GM18867 (cell line): ENCODE data around the gene ERFL.
"Not testable (repeated sequence)": the region's sequence is repeated elsewhere in the genome, so short reads cannot be mapped to it uniquely, and the experiment has no call there.

ENCODE experiments used
- ATAC-seq: cut with Tn5 transposase; IDR thresholded peaks from one replicate; pipeline ENCODE4 v1.9.1; 2021; ENCODE audit warnings: mild to moderate bottlenecking, moderate library complexity; ENCODE audit not compliant: unreplicated experiment

Gene ERFL

GRCh38 chr19:41879670-41880328, 48.5 kb downstream of the ERFL start:
- no peak for ATAC-seq

DNA sequence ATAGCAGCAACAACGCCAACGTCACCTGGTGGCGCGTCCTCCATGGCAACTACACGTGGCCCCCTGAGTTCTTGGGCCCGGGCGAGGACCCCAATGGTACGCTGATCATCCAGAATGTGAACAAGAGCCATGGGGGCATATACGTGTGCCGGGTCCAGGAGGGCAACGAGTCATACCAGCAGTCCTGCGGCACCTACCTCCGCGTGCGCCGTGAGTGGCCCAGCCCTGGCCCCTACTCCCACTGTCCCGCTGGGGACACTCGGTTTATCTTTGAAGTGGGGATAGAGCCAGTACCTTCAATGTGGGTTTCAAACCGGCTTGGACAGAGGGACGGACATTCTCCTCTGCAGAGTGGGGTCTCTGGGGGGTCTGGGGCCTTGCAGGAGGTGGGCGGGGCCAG, 49.2 kb downstream of the ERFL start:
- no peak for ATAC-seq

DNA sequence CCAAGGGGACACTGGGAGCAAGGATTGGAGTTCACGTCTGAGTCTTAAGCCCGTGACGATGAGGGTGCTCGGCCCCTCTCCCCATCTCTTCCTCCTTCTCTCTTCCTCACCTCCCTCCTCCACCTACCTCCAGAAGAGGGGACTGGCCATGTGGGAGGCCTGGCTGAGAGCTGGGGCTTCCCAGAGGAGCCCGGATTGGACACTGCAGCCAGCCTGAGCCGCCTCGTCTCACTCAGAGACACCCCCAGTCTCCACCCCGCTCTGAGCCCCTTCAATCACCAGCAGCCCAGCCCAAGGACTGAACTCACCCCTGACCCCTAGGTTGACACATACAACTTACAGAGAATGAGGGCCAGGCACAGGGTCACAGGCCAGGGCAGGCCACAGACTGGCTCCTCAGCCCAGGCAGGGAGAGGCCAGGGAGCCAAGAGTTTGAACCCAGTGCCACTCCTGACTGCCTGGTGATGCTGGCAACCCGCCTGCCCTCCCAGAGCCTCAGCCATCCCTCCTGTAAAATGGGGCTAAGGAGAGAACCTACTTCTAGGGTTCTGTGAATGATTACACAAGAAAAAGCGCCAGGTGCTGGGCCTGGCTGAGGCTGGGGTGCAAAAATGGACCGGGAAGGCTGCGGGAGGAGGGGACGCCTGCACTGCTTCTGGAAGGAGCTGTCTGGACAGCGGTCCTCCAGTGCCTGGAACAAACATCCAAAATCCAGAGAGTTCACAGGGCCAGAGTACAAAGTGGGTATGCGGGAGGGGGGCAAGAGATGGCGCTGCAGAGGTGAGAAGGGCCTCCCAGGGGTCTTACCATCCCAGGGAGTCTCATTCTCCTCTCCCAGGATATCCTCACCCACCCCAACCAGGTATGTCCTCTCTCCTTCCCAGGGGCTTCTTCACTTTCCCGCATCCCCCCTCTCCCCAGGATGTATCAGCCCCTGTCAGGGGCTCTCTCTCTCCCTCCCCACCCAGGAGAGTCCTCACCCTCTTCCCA, 50.0 kb downstream of the ERFL start:
- ATAC-seq: no peak

DNA sequence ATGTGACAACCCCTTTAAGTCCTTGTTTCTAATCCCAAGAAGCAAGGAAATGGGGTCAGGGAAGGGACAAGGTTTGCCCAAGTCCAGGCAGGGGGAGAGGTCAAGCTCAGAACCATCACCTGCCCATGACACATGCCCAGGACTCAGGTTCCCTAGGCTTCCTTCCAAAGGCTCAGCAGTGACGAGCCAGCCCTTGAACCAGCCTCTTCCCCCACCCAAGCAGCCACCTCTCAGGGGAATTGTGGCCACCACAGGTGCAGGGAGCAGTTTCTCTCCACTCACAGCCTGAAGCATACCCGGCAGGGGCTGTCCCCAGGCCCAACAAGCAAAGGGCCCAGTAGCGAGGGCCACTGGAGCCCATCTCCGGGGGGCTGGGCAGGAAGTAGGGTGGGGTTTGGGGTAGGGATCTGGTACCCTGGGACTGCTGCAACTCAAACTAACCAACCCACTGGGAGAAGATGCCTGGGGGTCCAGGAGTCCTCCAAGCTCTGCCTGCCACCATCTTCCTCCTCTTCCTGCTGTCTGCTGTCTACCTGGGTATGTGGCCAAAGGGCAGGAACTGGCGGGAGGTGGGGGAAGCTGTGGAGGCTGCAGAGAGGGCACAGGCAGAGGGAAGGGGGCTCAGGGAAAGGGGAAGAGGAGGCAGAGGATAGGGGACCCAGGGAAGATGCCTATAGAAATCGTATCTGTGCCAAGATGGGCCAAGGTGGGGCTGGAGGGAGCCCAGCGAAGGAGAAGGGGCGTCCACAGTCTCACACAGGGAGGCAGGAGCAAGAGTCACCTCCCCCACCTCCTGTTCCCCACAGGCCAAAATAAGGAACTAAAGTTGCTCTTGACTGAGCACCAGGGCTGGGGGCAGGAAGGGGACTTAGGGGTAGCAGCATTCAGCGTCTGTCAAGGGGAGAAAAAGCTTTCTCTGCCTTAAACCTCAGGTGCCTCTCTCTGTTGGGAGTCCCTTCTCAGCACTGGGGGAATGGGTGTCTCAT, 51.1 kb downstream of the ERFL start, which contains the start of gene CD79A:
Gene CD79A, plus strand, starts transcription at position 433 of the 986 bp plus-strand sequence. Its CDS starts 26 bp downstream, at position 459.
- ATAC-seq: peak; percentile 60

GRCh38 chr19:41875973-41876372, 52.3 kb downstream of the ERFL start:
- ATAC-seq: not testable (repeated sequence)

DNA sequence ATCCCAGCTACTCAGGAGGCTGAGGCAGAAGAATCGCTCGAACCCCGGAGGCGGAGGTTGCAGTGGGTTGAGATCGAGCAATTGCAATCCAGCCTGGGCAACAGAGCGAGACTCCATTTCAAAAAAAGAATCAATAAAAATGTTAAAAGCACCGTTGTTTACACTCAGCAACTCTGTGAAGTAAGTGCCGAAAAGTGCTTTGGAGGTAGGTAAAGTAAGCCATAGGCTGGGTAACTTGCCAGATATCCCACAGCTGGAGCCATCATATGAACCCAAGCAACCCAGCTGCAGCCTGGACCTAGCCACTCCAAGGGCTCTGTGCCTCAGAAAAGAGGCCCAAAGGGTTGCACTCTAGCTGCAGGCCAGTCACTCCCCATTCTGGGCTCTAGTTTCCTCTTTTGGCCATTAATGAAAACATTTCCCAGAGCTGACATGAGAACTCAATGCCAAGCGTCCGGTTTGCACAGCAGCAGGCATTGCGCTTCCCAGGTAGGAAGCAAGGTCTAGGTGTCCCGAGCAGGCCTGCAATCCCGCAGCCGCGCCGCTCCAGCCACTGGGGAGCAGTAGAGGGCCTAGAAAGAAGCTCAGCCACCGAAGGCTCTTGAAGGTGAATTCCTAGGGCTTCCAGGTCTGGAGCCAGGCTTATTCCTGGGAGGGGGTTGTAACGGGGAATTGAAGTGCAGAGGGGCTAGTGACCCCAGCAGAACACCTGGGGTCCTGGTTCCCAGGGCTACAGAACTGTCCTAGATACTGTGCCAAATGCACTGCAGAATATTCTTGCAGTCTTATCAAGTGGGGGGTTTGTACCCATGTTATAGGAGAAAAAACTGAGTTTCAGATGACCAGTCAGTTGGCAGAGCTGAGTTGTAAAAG, 55.2 kb downstream of the ERFL start:
- ATAC-seq: no peak

GRCh38 chr19:41872384-41872774, 55.9 kb downstream of the ERFL start:
- no peak for ATAC-seq

DNA sequence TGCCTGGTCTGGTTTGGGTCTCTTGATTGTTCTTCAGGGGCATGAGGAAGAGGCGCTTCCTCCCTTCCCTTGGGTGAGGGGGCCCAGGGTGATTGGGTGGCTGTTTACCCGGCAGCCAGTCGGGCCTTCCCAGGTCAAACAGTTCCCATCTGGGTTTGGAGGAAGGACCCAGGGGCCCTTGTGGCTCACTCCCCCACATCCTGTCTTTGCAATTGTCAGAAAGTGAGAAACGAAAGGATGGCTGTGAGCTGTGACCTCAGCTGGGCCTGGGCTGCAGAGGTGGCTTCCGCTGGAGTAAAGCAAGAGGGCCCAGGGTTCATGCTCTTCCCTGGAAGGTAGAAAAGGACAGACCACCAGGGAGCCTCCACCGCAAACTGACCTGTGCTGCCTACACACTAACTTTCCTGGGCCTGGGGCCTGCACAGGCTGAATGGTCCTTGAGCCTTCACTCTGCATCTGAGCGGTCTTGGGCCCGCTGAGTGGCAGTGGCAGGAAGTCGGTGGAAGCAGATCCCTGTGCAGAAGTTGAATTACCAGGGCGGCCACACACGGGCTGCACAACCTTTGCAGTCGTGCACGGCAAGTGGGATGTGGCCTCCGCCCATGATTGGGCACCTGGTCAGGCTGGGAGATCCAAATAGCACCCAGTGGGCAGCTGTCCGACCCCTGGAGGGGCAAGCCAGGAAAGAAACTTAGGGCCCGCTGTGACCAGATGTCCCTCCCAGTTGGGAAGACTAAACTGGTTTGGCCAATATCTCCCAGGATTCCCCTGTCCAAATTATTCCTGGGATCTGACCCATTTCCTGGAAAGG, 56.5 kb downstream of the ERFL start:
- ATAC-seq: peak; percentile 51

- ATAC-seq: no peak
These were observed 57.8 kb downstream of the ERFL start for GRCh38 chr19:41870401-41870873.

DNA sequence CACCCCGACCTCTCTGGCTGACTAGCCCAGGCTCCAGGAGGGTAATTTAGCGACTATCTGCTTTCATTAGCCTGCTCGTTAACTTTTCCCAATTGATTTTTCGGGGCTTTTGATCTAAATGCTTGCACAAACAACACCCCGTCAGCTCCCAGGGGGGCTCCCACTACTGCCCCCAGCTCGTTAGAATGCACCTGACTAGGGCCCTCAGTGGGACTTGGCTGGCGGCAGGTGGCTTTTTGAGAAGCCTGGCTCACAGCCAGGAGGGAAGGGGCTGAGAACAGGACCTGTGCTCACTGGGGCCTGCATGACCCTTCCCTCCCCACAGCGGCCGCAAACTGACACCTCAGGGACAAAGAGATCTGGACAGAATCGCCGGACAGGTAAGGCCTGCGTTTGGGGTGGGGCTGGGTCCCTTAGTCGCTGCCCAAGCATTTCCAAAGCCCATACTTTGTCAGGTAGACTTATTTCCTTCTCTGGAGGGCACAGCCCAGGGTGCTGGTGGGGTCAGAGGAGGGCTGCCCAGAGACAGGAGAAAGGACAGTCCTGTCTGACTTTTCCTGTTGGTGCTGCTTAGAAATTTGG, 58.8 kb downstream of the ERFL start:
- no peak for ATAC-seq

DNA sequence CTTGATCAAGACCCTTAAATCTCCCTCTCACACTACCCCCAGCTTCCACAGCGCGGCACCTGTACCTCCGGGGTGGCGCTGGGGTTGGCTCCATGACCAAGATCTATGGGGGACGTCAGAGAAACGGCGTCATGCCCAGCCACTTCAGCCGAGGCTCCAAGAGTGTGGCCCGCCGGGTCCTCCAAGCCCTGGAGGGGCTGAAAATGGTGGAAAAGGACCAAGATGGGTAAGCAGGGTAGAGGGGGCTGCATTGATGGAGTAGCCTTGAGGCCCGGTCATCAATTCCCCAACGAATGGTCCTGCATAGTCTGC, 59.3 kb downstream of the ERFL start:
- no peak for ATAC-seq

GRCh38 chr19:41868120-41868988, 59.9 kb downstream of the ERFL start:
- ATAC-seq: no peak

- no peak for ATAC-seq
These were observed 62.0 kb downstream of the ERFL start for GRCh38 chr19:41866284-41866683.

GRCh38 chr19:41864374-41864773, 63.9 kb downstream of the ERFL start:
- no peak for ATAC-seq

DNA sequence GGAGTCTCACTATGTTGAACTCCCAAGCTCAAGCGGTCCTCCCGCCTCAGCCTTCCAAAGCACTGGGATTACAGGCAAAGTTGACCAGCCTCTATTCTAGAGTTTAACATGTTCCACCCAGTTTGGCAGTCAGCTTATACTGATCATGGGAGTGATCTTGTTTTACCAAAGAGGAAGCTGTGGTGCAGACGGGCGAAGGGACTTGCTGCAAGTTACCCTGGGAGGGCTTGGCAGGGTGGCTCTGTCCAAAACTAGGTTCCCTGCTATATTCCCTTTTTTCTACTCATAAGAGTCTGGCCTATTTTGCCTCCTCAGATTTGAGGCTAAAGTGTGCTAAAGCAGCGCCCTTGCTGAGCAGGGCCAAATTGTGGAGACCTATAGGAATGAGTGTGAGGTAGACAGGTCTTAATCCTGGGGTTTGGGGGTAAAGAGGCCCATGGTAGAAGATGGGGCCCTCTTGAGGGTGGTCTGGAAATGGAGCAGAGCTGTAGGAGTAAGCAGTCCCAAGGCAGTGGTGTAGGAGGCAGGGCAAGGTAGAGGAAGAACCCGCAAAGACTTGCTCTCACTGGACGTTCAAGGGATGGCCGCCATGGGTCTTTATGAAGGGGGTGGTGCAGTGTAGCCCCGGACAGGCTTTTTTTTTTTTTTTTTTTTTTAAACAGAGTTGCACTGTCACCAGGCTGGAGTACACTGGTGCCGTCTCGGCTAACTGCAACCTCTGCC, 64.9 kb downstream of the ERFL start:
- no peak for ATAC-seq

- ATAC-seq: no peak
These were observed 65.7 kb downstream of the ERFL start for GRCh38 chr19:41862445-41862986.

DNA sequence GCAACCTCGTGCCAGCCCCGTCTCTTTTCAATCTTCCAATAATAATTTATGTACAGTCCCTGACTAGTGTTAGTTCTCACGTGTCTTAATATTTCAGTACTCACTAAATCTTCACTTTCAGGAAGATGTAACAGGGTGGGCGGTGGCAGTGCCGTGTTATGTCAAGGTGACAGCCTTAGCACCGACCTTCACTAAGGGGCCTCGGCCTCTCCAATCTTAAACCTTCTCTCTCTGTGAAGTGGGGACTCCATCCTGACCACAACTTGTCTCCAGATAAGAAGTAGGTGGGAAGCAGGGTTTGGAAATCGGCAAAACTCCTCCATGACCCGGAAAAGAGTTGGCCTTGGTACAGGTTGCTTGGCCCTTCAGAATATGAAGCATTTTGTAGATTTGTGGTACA, 66.4 kb downstream of the ERFL start:
- no peak for ATAC-seq
